NCI-H510A (cell line): ENCODE results near the gene ATOSB.

ENCODE experiments used
- DNase-seq: peaks from one replicate; lab custom pipeline; 2025; lab: John Stamatoyannopoulos, UW

The ATOSB gene

DNA sequence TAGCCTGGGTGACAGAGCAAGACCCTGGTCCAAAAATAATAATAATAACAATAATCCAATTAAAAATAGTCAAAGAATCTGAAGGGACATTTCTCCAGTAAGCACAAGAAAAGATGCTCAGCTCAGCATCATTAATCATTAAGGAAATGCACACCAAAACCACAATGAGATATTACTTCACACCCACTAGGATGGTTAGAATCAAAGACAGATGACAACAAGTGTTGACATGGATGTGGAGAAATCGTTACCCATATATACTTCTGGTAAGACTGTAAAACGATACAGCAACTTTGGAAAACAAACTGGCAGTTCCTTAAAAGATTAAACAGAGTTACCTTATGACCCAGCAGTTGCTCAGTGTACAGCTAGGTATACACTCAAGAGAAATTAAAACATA lies 30.6 kb downstream of the ATOSB start:
- no peak for DNase-seq

DNA sequence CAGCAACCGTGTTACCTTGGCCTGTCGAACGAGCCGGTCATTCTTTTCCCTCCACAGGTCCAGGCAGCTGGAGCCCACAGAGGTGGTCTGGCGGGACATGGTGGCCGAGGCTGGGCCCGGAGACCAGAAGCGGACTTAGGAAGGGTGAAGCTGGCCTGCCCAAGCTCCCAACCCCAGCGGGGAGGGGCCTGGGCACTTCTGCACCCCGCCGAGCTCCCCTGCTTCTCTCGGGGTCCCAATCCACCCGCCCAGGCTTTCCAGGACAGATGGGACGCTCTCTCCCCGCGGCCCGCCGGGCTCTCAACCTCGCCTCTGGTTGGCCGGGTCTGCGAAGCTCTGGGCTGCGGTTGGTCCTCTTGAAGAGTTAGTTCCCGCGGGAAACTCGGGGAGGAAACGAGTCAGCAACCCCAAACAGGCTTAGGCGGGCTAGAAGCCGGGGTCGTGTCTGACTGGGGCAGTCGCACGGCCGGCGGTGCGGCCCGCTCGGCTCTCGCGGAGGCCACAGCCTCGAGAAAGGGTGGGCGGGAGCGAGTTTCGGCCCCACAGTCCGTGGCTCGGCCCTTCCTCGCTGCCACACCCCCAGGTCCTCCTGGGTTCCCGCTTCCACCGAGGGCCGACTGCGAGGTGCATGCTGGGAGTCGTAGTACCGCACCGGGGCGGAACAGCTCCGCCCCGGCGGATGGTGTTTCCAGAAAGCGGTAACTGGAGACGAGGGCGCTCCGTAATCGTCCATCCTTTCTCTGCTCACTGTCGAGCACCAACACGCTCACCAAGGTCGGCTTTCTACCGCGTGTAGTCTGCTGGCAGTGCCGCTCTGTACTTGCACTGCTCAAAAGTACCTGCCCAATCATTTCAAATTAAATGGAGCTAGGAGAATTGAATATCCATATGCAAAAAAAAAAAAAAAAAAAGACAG lies 36.0 kb downstream of the ATOSB start, which contains the start of gene FANCG:
TSS of gene FANCG (minus strand) at position 517 of the 916 bp plus-strand sequence. CDS start at position 99, 418 bp downstream.
- peak; percentile 85 for DNase-seq

DNA sequence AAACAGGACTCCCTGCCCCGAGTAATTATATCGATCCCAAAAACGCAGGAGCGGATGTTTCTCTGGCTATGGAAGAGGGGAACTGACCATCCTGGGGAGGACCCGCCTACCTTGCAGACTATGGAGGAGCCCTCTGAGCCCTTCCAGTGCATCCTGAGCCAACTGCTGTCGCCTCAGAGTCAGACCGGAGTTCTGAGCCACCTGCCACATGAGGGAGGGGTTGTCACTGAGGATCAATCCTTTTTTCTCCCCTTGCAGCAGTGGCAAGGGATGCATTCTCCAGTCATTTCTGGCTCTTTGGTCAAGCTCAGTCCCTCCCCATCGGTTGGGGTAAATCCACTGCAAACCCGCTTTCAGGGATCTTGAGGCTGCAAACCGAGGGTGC lies 36.6 kb downstream of the ATOSB start:
- DNase-seq = no peak

DNA sequence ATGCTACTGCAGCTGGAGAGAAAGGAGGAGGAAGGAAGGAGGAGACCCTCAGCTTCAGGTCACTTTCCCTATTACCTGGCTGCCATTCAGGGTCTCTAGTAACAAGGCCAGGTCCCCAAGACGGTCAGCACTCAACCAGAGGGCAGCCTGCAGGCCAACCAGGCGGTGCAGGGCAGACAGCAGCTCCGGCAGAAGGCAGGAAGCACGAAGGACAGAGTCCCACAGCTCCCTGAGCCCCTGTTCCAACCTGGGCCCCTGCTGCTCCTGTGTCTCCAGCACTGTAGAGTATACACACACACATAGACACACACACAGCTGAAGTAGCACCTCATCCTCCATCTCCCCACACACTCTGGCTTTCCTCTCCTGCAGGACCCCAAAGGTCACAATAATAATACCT lies 37.6 kb downstream of the ATOSB start:
- DNase-seq = no peak

DNA sequence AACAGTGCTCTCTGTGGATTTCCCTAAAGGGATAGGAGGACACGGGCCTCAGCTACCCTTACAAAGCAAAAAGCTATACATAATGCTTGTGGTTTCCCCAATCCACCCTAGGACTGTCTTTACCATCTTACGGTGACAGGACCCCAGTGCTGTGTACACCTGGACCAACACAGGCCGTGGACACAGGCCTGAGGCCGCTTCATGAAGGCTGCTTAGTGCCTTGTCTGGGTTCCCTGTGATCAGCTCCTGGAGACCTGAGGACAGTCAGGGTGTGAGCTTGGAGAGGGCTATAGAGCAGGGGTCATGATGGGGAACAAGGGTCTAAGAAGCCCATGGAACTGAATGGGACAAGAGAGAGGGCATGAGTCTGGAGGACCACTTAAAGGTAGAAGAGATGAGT lies 38.8 kb downstream of the ATOSB start:
- no peak for DNase-seq

DNA sequence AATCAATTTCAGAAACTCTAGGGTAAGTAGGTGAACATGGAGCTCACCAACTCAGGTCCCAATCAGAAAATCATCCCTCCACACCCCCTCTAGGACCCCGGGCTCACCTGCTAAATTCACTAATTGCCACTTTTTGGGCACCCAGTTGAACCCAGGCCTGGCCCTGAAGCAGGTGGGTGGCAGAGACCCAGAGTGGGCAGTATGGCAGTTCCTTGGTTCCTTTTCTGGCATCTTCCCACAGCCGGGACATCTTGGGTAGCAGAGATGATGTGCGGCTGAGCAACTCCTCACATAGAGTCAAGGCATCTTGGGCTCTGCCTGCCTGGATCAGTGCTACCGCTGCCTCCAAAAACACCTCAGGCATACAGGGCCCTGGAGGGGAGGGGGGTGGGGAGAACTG lies 40.3 kb downstream of the ATOSB start:
- no peak for DNase-seq

DNA sequence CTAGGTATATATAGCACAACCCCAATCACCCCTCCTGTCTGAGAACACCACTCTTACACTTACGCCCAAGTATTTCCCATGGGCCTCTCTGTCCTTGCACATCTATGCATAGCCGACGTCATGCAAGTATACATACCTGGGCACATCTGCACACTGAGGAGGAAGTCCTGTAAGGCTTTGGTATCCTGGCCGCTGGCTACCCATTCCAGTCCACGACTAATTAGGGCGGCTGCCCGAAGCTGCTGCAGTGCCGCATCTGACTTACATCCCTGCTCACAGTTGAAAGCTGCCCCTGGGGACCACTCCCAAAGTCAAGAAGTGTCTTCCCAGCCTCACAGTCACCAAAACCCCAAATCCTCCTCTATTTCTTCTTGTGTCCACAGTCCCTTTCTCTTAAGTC lies 40.9 kb downstream of the ATOSB start:
- no peak for DNase-seq

DNA sequence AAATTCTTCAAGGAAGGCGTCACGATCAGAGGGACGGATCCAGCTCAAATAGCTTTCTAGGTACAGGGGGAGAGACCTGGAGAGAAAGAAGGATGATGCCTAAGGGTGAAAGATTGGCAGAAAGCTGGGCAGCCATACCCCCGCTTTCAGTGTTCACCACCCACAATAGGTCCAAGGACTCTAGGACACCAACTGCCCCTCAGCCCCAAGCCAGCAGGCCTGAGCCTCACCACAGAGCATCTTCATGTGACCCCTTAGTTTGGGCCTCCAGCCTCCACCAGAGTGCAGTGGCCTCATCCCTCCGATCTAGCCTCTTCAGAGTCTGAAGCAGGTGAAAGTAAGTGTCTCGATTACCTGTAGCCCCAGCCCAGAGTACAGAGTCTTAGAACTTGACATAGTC lies 41.5 kb downstream of the ATOSB start:
- no peak for DNase-seq

DNA sequence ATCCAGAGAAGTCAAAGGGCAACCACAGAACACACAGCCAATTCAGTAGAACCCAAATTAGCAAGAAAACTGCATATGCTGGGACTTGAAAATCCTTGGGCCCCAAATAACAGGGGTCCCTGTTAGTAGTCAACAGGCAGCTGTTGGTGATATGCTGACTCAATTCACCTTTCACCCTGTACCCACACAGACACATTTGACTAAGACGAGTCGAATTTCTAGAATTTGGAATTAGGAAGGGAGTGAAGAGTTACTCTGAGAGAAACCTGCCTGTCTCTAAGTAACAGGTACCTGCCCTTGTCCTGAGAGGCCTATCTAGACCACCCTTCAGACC lies 42.4 kb downstream of the ATOSB start:
- no peak for DNase-seq

DNA sequence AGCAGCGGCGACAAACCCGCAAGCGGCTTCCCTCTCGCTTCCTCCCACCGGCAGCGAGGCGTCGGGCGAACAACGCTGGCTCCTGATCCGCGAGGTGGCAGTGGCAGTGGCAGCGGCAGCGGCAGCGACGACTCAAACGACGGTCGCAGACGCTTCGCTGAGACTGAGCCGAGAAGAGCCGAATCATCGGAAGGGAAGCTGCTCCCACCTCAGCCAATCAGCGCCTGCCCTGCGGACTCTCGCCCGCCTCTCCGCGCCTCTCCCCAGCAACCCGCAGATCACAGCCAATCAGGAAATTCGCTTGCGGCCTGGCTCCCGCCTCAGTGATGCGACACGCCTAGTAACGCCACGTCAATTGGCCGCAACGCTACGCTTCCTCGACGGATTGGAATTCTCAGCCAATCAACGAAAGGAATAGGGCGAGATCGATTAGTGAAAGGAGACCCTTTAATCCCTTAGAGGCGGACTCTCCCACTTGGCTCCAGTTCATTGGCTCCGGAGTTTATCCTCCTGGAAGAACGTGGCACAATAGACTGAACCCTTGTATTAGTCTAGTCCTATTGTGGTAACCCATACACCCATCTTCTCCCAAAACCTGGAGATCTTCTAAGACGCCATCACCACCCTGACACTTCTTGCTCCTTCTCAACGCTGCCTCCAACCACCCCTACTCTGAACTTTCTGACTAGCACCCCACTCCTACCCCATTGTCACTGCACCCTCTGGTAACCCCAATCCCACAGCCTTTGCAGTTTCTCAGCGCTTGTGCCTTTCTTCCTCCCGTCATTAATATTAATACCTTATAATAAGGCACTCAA lies 43.0 kb downstream of the ATOSB start, which contains the start of gene VCP:
TSS of gene VCP (minus strand) at position 165 of the 818 bp plus-strand sequence. CDS start 272 bp downstream, outside the sequence.
- DNase-seq = peak; percentile 93

DNA sequence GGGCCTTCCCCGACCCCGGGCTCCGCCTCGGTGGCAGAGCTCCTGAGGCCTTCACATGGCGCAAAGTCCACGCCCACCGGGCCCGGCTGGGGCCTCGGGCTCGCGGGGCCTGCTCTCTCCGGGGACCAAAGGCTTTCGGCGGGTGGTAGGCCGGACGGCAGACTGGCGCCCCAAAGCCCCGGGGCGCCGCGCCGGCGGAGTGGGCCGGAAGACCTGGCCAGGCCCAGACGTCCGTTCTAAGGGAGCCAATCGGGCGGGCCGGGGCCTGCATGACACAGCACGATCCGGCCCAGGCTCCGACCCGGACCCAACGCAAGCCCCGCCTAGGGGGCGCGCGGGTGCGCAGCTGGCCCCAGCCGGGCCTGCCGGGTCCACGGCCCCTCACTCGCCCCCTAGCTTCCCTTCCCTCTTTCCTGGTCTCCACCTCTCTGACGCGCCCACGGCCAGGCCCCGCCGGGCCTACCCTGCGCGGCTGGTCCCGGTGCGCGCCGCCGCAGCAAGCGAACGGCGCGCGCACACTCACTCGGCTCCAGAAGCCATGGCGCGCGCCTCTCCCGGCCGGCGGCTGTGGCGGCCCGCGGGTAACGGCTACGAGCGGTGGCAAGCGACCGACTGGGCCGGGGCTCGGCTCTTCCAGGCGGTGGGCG lies 43.7 kb downstream of the ATOSB start:
- peak; percentile 64 for DNase-seq

DNA sequence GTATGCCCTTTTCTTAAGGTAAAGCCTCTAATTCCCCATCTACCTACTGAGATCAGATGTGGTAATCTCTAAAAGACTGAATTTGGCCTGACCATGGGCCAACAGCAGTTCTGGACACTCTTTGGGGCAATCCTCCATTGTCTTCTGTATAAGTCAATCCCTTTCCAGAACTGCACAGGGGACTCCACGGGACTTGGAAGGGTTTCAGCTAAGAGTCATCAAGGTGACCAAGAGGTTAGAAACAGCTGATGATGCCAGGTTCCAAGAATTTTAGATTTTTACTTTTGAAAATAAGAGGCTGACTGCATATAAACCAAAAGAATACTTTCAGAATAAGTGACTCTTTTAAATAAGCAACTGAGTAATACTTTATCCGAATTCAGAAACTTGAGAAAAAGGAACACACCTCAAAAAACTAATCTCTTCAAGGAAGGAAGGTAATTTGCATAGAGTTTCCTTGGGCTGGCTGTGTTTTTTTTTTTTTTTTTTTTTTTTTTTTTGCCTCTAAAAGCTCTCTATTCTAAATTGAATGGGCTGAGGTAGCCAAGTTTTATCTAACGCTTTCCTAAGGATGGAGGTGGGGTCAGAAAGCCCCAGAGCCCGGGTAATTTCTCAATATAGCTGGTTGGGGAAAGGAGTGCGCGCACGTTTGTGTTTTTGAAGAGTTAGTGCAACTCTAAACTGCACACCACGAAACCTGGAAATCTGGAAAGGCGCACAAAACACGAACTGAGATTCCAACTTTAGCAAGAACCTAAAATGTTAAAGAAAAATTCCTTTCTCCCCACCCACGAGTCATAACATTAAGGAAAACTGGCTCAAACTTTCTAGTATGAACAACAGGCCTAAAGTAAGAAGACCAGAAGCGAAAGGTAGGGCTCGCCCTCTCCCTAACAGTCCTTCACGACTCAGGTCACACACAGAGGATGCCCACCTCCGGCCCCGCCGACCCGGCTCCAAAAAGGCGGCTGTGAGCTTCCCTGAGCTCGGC lies 44.5 kb downstream of the ATOSB start:
- DNase-seq = no peak

DNA sequence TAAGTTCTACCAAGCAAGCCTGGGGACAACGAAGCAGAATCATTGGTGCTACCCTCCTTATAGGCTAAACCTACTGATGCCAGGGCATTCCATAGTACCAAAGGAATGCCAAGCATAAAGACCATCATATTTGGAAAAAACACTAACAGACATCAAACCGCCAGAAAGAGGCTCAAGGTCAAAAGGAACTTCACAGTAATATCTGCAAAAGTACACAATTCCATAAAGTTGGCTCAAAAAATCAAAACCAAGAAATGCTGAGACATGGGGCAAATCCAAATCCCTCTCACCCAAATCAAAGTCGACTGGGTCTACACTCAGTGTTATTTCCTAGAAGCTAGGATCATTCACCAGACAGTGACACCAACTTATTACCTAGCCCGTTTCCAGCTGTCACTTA lies 46.6 kb downstream of the ATOSB start:
- DNase-seq = no peak

DNA sequence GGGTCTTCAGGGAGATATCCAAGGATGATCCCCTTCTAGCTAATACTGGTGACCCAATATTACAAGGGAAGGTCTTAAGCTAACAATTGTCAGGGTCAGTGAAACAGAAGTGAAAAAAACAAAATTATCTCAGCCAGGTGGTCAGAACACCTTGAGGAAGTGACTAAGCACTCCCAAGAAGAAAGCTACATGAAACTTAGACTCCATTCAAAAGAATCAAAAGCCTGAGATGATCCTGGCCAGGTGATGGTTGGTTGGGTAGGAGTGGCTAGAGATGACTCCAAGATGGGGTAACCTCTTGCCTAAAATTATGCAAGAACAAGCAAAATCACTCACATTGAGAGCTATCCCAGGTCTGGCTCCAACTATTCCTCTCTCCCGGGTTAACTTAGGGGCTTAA lies 48.6 kb downstream of the ATOSB start:
- no peak for DNase-seq

DNA sequence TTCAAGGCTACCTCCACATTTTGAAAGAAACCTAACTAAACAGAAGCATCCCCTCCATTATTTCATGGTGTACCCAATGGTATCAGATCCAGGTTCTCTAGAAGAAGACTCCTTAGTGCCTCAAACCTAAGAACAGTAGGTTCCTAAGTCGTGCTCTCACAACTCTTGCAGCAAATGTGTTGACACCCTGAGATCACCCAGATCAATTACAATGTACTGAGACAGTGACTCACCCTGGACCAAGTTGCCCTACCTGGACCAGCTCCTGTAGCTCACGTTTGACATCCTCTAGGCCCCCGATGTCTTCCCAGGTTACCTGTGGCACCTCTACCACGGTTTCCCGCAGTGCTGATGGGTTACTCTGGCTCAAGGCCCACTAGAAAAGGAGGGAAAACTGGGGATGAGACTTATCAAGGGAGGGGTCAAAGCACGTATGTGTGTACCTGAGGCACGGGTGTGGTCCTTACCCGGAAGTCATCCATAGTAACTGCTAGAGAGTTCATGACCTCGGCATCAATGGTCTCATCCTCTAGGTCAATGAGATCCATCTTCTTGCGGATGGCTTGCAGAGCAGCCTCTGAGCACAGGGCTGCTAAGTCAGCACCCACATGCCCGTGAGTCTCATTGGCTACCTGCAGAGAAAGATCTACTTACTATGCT lies 55.0 kb downstream of the ATOSB start:
- no peak for DNase-seq

DNA sequence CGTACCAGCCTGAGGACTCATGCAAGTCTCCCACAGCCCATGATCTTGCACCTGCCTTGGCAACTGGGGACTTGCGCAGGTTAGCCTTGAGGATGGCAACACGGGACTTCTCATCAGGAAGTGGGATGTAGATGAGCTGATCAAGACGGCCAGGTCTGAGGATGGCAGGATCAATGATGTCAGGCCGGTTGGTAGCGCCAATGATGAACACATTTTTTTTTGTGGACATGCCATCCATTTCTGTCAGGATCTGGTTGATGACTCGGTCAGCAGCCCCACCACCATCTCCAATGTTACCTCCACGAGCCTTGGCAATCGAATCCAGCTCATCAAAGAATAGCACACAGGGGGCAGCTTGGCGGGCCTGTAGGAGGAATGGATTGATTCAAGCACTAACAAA lies 56.2 kb downstream of the ATOSB start:
- DNase-seq = no peak

DNA sequence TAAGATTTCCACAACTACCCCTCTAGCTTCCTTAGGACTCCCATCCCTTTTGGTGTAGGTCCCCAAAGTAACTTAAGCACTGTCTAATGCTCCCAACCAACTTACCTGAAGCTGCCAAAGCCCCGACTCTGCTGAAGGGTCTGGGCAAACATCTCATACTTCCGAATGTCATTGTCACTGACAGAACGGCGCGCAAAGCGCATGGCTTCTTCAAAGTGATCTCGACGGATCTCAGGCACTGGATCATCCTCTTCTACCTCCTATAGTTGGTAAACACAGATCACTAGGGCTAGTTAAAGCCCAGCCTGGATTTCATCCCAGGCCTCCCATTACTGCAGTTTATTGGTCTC lies 58.4 kb downstream of the ATOSB start:
- no peak for DNase-seq

DNA sequence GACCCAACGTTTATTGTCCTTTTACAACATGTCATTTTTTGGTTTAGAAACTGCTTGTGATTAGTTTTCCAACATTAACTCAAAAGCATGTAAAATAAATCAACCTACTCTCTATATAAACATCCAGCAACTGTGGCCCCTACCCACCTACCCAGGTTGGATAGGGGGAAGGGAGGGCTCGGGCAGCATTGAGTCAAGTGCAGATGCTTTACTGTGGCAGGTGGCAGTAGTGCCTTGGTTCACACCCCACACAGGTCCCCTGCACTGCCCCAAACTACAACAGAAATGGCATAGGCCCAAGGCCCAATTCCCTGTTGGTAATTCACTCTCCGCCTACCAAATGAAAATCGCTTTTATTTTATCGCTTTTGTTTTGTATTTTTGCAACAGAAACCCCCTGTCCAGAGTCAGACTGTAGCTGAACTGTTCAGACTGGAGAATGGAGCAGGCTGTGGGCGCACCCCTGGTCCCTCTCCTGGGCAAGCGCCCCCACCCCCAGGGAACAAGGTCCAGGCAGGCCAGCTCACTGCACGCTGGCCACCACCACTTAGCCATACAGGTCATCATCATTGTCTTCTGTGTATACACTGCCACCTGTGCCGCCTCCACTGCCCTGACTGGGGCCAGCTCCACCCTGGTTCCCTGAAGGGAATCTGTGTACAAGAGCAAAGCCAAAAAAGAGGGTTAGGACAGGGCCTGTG lies 58.9 kb downstream of the ATOSB start:
- no peak for DNase-seq

DNA sequence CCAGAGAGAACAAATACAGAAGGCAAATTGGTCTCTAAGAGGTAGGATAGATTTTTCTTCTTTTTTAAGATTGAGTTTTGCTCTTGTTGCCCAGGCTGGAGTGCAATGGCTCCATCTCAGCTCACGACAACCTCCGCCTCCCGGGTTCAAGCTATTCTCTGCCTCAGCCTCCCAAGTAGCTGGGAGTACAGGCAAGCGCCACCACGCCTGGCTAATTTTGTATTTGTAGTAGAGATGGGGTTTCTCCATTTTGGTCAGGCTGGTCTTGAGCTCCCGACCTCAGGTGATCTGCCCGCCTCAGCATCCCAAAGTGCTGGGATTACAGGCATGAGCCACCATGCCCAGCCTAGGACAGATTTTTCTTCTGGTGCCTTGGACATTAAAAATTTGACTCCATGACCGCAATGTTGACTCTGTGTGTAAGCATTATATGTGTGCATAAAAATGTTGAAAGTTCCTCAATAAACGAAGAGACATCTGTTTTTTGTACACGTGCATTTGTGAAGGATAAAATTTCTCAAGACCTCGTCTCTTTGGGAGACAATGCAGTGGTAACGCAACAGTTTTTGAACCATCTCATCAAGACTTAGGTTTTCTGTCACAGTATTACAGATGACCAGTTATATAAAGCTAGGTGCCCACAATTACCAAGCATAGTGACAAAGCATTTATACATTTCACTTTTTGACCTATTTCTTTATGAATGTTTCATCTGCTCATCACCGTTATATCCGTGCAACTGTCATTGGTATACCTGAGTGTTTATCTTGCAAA lies 60.6 kb downstream of the ATOSB start:
- no peak for DNase-seq
